Measurements from ENCODE around the gene MYRFL. TPM values are rescaled to one million over a fixed set of nuclear protein-coding genes. Genes with fewer than 3 reads are reported as not detected.

Gene MYRFL
- total RNA-seq, 6 donors from 2014 or later, result 0.10 to 1.8 (median 0.20) TPM; not detected in 3

GRCh38 chr12:69810870-69811498 is 14.0 kb upstream of the MYRFL start:
- H3K4me3 ChIP-seq, result no peak overlapping the region
- ATAC-seq (ENCODE audit: low FRiP score in 2 of 2) (no peak), DNase-seq (no peak)
- no peak overlapping the region for H3K27ac ChIP-seq
- WGBS, 2 donors, result 67 to 85% methylated on average over 4 of the region's 4 CpGs
- H3K4me1 ChIP-seq, result no peaks in the 10 kb centered on the region
- H3K36me3 ChIP-seq, result peaks cover 0 to 8% (median 8%) of the 10 kb centered on the region in 4 donors
- H3K9me3 ChIP-seq, result peaks cover 0 to 18% (median 9%) of the 10 kb centered on the region in 4 donors
- no peaks in the 10 kb centered on the region for H3K27me3 ChIP-seq
- TF ChIP-seq EP300 (IDR thresholded peaks at IDR 0.05), result no peak
- TF ChIP-seq POLR2A (IDR thresholded peaks at IDR 0.05), result no peak
- no peak for TF ChIP-seq POLR2AphosphoS5 (IDR thresholded peaks at IDR 0.05)
- TF ChIP-seq CTCF (IDR thresholded peaks at IDR 0.05), result no peak

- no peak overlapping the region for H3K27ac ChIP-seq
- no peaks in the 10 kb centered on the region for H3K36me3 ChIP-seq
- TF ChIP-seq POLR2A (IDR thresholded peaks at IDR 0.05) (no peak), POLR2AphosphoS5 (IDR thresholded peaks at IDR 0.05) (no peak), CTCF (IDR thresholded peaks at IDR 0.05) (no peak), EP300 (IDR thresholded peaks at IDR 0.05) (no peak)
- H3K9me3 ChIP-seq, result no peaks in the 10 kb centered on the region
- H3K27me3 ChIP-seq, result no peaks in the 10 kb centered on the region
- peaks cover 0 to under 1% (median 0%) of the 10 kb centered on the region in 4 donors for H3K4me1 ChIP-seq
- ATAC-seq (ENCODE audit: low FRiP score in 2 of 2) (no peak), DNase-seq (no peak)
- WGBS, 2 donors, result 84 to 89% methylated on average over 3 of the region's 3 CpGs
- no peak overlapping the region for H3K4me3 ChIP-seq
Observed at GRCh38 chr12:69816082-69816481, 8.9 kb upstream of the MYRFL start.

DNA sequence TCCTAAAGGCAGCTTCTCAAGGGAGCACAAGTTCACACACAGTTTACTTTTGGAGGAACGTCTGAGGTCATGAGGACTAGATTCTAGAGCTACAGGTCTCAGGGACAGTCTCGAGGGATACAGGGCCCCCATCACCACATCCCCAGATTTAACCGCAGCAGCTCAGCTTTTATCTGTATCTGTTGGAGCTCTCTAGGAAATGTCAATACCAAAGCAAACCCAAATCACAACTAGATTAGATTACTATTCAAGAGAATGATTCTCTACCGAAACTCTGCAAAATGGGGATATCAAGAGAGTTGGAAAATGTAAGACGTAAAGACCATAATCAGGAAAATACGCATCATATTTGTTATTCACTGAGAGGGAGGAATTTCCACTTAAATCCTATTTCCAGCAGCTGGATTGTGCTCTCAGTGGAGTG is 4.0 kb upstream of the MYRFL start:
- Histone ChIP-seq H3K4me3 (no peak overlapping the region), H3K9me3 (no peaks in the 10 kb centered on the region), H3K27me3 (no peaks in the 10 kb centered on the region), H3K27ac (peak overlapping the region in 1 of 4 donors; percentile 7), H3K4me1 (peaks cover 0 to 6% (median 2%) of the 10 kb centered on the region in 4 donors), H3K36me3 (no peaks in the 10 kb centered on the region)
- no peak for DNase-seq
- TF ChIP-seq POLR2AphosphoS5 (IDR thresholded peaks at IDR 0.05) (no peak), CTCF (IDR thresholded peaks at IDR 0.05) (no peak), EP300 (IDR thresholded peaks at IDR 0.05) (no peak), POLR2A (IDR thresholded peaks at IDR 0.05) (no peak)
- WGBS, 2 donors, result 60% methylated on average over 6 of the region's 6 CpGs
- no peak for ATAC-seq (ENCODE audit: low FRiP score in 2 of 2)

- Histone ChIP-seq H3K36me3 (no peaks in the 10 kb centered on the region), H3K9me3 (no peaks in the 10 kb centered on the region), H3K4me1 (peaks cover 0 to 6% (median 2%) of the 10 kb centered on the region in 4 donors), H3K4me3 (no peak overlapping the region), H3K27ac (peak overlapping the region in 1 of 4 donors; percentile 7), H3K27me3 (no peaks in the 10 kb centered on the region)
- ATAC-seq (ENCODE audit: low FRiP score in 2 of 2) (peak in 1 of 2 donors; percentile 21), DNase-seq (no peak)
- TF ChIP-seq CTCF (IDR thresholded peaks at IDR 0.05) (no peak), POLR2AphosphoS5 (IDR thresholded peaks at IDR 0.05) (no peak), POLR2A (IDR thresholded peaks at IDR 0.05) (no peak), EP300 (IDR thresholded peaks at IDR 0.05) (no peak)
- 35 to 43% methylated on average over 8 of the region's 8 CpGs for WGBS, 2 donors
Observed at GRCh38 chr12:69821456-69822159, 3.4 kb upstream of the MYRFL start.

Measured in upper lobe of left lung (tissue), 6 donors.